GM18873 (cell line): ENCODE data around the gene AMER3.

Experiments
- ATAC-seq: cut with Tn5 transposase; IDR thresholded peaks from one replicate; pipeline ENCODE4 v1.9.1; 2021; ENCODE audit warnings: mild to moderate bottlenecking, moderate library complexity, moderate number of reproducible peaks; ENCODE audit not compliant: unreplicated experiment, low FRiP score

AMER3 gene

DNA sequence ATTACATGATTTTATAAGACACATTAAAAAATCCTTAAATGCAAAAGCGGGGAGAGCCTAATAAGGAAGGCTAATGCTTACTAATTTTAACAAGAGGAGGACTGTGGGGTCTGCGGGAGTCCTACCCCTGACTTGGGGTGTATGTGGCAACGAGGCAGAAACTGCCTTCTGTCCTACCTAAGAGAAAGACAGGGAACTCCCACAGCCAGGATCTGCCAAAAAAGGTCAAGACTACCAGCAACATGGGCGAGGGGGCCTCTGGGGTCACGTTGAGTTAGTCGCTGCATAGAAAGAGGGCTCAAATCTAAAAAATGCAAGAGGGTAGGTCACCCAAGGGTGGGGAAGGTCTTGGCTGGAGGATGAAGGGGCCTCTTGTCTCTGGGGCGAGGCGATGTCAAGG lies 529 bp upstream of the AMER3 start:
- no peak for ATAC-seq

DNA sequence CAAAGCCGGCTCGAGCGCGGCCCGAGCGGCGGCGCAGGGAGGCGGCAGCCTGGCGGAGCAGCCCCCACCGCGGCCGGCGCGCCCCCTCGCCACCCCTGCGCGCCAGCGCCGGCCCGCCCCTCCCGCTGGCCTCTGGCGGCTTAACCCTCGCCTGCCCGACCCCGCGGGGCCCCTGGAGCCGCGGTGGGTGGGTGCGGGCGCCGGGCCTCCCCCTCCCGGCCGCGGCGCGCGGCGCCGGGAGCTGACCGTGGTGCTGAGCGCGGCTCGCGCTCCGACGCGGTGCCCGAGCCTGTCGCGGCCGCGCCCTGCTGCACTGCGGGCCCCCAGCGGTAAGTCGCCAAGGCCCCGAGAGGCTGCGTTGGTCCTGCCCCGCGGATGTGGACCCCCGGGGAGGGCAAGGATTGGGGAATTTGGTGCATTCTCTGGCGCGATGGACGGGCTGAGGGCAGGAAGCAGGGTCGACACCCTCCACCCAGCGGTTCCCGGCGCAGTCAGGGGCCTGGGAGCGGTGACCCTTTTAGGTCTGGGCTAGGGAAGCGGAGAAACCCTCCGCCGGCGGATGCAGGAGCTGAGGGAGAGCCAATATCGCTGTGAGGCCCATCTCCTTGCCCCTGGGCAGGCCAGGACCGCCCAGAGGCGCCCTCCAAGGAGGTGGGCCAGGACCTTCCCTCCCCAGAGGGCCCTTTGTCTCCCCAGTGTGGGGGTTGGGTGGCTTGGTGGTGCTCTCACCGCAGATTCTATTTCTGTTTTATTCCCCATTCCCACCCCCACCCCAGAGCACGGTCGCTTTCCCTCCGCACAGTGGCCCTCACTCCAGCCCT lies 923 bp downstream of the AMER3 start:
- no peak for ATAC-seq

DNA sequence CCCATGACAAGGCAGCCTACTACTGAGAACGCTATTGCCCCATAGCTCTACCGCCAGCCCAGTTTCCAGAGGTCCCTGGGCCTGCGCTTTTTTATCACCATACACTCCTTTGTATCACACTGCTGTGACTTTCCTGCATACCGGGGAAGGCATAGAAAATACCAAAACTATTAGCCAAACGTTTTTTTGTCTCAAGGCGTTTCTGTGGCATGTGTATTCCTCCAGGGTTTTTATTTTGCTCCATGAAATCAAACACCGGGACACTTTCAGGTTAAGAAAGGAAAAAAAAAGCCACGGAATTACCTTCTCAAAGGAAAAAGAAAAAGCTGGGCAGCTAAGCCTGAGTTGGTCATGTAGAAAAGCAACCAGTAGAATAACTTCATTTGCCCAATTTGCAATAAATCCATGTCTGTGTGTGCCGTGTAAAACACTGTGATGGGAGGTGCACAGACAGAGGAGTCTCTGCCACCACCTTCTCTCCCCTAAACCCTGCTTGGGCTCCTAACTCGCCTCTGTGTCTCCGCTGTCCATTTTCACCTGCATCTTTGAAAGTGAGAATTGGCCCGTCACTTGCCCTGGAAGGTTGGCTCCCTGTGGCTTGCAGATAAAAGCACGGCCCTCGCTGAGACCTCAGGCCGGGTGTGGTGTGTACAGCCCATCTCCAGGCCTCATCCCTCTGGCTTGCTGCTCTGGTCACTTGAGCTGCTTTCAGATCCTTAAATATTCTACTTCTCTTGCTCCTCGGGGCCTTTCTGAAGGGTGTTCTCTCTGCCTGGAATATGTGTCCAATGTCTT lies 1.7 kb downstream of the AMER3 start:
- no peak for ATAC-seq

DNA sequence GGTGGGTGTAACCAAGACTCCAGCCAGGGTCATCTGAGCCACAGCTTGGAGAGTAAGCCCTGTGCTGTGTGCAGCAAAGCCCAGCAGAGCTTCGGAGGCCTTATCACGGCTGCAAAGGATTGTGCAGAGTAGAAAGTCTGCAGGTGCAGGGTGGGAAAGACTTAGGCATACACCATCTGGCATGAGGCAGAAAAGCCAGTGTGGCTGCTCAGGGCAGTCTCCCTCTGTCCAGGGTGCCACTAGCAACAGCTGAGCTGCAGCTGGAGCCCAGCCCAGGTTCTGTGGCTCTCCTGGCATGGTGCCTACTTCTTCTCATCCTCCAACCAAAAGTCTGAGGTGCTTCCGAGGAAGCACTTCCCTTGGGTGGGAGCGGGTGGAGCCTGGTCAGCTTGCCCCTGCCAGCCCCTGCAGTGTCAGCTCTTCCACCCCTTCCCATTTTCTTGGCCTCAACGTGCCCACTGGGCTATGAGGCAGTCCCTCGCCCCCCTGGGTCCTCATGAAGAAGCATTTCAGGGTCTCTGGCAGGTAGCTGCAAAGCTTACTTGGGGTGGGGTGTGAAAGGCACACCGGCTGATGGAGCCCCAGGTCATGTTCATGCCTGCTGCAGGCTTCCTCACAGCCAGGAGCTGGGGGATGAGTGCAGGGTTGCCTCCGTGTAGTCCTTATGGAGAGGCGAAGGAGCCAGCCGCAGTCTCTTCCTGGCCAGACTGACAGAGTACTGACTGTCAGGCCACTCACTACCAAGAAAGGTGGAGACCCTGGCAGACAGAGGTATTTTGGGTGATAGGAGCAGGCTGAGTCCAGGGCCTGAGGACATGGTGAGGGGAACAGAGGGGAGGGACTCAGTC lies 4.8 kb downstream of the AMER3 start:
- no peak for ATAC-seq

DNA sequence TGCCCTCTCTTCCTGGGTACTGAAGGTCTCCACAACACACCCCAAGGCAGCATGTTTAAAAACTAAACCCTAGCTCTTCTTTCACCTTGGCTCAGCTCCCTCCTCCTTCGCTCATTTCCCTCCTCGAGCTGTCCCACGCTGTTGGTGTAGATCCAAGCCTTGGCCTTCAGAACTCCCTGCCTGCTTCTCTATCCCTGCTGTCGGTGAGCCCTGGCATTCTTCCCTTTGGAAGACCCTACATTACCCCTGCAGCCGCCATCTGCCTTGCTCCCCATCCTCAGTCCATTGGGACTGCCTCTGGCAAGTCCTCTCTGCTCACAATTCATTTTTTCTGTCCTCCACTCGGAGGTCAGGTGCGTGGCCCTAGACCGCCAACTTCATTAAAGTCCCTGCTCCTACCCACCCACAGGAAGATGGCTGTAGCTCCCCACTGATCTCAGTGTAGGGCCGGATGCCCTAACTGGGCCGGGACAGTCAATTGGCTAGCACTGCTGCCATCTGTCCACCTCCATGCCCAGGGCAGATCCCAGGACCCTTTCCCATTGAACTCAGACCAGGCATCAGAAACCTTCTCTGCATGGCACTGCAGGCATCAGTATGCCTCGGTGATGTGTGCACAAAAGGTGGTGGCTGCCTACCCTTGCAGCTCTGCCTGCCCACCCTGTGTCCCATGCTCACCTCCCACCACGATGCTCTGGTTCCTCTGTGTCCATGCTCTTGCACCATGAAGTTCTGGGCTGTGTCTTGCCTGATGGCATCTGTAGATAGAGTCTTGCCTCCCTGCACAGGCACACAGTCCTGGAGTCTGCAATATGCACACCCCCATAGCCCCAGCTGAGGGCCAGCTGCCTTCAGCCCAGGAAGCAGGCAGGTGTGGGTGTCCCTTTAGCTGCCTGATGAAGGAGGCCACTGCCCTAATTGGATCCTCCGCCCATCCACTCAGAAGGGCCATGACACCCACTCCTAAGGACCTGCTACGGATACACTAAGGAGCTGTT lies 5.7 kb downstream of the AMER3 start:
- no peak for ATAC-seq

DNA sequence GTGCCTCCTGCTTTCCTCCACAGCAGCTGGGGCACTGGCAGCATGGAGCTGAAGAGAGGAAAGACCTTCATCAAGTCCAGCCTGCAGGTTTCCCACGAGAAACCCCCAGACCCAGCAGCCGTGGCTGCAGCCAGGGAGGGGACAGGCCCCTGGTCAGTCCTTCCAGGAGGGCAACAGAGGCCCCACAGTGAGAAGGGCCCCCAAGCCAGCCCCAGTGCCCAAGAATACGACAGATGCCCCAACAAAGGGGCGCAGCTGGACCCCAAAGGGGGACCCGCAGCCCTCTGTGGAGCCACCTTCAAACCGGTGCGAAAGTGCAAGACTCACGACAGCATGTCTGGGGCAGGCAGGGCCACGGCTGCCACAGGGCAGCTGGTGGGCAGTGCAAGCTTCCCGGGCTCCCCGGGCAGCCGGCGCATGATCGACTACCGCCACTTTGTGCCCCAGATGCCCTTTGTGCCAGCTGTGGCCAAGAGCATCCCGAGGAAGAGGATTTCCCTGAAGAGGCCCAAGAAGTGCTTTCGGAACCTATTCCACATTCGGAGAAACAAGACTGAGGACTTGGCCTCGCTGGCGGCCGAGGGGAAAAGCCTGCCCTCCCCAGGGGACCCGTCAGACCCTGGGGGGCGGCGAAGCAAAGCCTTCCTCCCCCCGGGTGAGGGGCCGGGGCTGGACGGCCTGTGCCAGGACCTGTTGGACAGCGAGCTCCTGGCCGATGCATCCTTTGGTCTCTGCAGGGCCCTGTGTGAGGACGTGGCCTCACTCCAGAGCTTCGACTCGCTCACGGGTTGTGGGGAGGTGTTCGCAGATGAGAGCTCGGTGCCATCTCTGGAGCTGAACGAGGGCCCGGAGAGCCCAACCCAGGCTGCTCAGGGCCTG lies 6.9 kb downstream of the AMER3 start:
- no peak for ATAC-seq

DNA sequence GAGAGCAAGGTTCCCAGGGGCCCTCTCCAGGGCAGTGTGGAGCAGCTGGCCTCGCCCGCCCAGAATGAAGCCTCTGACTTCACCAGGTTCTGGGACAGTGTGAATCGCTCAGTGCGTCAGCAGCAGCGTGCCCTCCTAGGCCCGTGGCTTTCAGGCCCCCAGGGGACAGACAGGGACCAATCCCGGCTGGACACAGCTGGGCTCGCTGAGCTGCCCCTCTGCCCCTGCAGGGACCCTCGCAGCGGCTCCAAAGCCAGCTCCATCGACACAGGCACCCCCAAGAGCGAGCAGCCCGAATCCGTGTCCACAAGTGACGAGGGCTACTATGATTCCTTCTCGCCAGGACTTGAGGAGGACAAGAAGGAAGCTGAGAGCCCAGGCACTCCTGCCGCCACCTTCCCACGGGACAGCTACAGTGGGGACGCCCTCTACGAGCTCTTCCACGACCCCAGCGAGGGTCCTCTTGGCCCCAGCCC lies 7.6 kb downstream of the AMER3 start:
- ATAC-seq: no peak

DNA sequence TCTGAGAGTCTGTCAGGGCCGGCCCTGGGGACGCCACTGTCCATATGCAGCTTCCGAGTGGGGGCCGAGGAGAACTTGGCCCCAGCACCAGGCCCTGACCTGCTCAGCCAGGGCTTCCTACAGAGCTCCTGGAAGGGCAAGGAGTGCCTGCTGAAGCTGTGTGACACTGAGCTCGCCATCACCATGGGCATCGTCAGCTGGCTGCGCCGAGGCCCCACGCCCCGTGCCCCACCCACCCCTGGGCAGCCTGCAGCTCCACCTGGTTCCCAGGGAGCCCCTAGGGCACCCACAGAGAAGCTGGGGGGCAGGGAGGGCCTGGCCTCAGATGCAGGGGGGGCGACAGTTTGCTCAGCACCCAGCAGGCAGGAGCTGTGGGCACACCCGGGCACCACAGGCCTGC lies 8.1 kb downstream of the AMER3 start:
- no peak for ATAC-seq

DNA sequence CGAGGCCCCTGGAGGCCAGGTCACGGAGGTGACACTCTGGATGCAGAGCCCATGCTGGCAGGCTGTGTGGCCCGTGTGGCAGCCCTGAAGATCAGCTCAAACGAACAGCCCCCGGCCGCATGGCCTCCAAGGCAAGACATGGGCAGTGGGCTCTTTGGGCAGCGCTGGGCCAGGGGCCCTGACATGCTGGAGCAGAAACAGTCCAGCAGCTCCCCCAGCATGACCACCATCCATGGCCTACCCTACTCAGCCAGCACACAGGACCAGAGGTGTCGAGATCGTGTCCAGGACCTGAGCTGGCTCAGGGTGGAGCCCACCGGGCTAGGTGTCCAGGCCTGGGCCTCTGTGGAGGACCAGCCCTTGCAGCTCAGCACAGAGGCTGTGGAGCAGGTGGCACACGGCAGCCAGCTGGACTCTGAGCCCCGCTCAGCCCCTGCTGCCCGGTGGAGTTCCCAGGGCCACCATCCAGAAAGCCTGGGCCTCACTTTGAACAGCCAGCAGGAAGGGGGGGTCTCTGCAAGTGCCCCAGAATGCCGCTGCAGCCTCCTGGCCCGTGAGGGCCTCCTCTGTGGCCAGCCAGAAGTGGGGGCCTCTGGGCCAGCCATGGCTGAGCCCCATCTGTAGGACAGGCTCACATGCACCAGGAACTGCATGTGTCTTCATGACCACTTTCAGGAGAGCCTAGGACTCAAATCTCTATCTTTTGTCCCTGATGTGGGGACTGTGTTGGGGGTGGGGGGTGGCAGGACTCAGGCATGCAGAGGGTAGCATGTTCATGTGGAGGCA lies 8.9 kb downstream of the AMER3 start:
- ATAC-seq: no peak

DNA sequence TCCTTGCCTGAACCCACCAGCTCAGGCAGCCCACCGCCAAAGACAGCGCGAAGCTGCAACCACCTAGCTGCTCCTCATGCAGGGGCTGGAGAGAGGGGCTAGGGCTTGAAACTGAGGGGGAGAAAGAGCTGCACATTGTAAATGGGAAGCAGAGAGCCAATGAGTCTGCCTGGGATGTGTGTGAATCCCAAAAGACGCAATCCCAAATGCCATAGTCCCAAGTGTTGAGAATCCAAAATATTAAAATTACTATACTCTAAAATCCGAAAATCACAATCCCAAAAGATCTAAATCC lies 9.4 kb downstream of the AMER3 start:
- no peak for ATAC-seq

DNA sequence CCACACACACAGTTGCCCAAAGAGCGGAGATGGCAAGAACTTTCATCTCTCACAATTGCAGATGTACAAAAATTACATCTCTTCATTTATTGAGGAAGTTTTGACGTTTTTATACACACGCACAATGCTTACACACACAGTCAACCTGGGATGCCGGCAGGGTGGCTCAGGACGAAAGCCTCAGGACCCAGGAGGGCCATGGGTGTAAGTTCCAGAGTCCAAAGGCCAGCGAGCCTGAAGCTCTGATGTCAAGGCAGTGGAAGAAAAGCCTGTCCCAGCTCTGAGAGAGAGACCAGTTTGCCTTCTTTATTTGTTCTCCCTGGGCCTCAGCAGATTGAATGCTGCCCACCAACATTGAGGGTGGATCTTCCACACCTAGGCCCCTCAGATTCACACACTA lies 10.1 kb downstream of the AMER3 start:
- no peak for ATAC-seq

DNA sequence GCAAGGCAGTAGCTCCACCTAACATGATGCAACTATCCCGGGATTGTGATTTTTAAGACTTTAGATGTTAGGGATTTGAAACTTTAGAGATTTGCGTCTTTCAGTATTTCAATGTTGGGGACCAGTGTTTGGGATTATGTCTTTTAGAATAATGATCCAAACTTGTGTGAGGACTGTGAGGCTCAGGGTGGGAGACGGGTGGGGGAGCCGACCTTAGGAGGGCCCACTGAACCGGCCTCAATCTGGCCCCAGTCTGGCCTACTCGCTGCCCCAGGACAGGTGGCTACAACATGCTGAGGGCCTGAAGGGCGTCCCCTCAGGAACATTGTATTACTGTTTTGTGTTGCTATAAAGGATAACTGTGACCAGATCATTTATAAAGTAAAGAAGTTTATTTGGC lies 10.7 kb downstream of the AMER3 start:
- no peak for ATAC-seq

DNA sequence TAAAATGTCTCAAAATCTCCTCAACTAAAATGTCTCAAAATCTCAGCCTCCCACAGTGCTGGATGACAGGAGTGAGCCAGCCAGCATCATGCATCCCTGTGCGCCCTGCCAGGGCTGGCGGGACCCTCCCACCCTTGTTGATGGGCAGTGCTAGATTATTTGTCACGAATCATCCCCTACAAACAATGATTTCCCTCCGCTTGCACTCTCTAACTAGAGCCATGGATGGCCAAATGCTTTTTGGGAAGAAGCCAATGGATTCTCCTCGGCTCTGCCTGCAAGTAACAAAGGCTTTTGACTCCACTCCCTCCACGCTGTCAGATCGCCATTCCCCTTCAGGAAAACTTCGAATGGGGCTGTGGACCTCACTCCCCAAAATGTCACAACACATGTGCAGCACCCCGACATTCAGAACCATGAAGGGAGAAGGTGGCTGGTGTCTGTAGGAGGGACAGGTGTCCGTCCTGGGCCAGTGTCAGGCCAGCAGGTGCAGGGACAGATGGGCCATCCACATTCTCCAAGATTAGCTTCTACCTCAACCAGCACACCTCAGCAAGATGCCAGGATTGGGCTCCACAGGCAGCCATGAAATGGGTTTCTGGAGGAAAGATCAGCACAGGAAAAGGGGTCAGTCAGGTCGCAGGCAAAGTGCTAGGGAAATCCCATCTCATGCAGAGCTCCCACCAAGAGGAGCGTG lies 11.5 kb downstream of the AMER3 start:
- no peak for ATAC-seq

DNA sequence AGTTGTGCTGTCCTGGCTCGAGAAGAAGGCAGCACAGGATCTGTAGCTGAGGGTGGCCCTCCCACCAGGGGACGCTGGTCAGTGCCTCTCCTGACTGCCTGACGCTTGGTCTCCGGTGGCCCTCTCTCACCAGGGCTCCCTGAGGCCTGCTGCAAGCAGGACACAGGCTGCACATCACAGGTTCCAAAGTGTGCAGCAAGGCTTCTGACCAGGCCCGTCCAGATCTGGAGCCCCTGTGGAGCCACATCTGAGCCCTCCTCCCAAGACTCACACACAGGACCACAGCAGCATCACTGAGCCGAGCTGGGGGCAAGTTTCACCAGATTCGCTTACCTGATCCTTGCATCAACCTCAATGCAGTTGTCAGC lies 12.1 kb downstream of the AMER3 start:
- ATAC-seq: no peak

DNA sequence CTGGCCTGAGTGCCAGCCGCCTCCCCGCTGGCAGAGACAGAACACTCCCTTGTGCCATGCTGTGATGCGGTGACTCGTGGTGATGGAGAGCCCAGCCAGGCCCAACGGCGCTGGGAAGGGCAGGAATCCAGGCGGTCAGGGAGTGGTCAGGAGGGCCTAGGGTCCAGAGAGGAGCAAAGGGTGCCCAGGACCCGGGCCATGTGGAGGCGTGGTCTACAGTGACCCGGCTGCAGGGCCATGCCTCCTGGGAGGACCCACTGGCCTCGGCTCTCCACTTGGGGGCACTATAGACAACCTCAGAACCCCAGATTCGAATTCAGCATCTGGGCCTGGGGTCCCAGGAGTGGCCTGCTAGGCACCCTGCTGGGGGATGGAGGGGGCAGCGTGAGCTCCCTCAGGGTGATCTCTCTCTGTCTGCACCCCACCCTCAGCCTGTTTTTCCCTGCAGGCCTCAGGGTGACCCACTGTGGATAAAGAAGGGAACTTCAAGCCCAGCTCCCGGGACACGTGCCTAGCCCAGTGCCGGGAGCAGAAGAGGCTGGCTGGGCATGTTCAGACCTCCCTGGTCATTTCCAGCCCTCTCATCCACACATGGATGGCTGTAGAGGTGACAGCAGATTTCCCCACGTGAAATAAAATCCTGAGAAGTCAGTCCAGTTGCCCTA lies 13.0 kb downstream of the AMER3 start:
- ATAC-seq: no peak

DNA sequence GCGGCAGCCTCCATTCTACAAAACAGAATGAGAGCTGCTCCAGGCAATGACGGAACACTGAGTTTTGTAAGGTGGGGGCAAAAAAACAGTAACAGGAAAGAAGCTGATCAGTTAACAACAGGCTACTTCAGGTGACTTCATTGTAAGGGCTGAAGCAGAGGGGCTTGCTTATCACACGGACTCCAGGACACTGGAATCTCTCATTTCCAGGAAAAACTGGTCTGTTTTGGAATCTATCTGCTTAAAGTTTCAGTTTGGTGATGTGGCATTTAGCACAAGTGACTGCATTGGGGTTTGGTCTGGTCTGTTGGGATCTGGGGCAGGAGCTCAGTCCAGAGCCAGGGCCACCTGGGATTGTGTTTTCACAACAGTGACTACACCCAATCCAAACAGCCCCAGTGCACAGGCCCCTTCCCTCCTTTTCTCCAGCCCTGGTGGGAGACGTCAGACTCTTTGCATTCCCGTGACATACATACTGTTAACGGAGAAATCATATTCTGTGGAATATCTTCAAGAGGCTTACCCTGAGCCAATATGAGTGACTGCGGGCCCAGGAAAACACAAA lies 14.1 kb downstream of the AMER3 start:
- no peak for ATAC-seq

DNA sequence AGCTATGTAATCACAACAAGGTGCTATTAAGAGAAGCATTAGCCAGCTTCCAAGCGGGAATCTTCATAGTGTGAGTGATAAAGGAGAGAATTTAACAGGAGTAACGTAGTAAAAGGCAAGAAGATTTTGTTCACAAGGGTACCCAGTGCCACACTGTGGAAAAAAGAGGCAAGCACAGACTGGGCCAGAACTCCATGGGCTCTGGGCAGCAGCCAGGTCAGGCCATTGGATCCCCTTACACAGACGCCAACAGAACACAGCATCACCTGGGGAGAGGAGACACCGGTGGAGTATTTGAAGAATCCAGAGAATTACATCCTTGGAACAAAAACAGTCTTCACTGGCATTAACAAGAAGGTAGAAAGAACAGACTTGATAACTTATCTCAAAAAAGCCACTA lies 21.2 kb downstream of the AMER3 start:
- ATAC-seq: no peak
